Tibial artery (tissue), 4 donors: ENCODE measurements around the gene TOMM6.

ENCODE experiments used
- DNase-seq, 2 donors: peaks; one replicate each; pipeline ENCODE4 v3.0.0-alpha.2; 2019
- H3K27ac ChIP-seq, 2 donors: fragments of 200-600 bp; sonication (generic) in 1 of 2; 1 replicate in 1 of 2; 2 replicates in 1 of 2; pipeline ENCODE4 v1.5.1; 2018 to 2019; ENCODE audit warnings: mild to moderate bottlenecking in 1 of 2
- H3K27me3 ChIP-seq, 2 donors: fragments of 200-600 bp; sonication (generic) in 1 of 2; one replicate each; pipeline versions ENCODE4 v1.5.1 to v1.6.0; 2016 to 2019
- H3K36me3 ChIP-seq, 3 donors: fragments of 200-600 bp; sonication (generic) in 2 of 3; one replicate each; pipeline ENCODE4 v1.5.1; 2016 to 2019; ENCODE audit warnings: mild to moderate bottlenecking in 2 of 3
- H3K4me1 ChIP-seq, 4 donors: fragments of 200-600 bp; sonication (generic) in 2 of 4; 1 replicate in 3 of 4; 2 replicates in 1 of 4; pipeline ENCODE4 v1.5.1; 2016 to 2019
- H3K4me3 ChIP-seq, 2 donors: fragments of 200-600 bp; sonication (generic) in 1 of 2; 1 replicate in 1 of 2; 2 replicates in 1 of 2; pipeline ENCODE4 v1.5.1; 2018 to 2019; ENCODE audit warnings: mild to moderate bottlenecking in 2 of 2
- H3K9me3 ChIP-seq, 3 donors: fragments of 200-600 bp; sonication (generic) in 1 of 3; one replicate each; pipeline ENCODE4 v1.5.1; 2016 to 2019
- CTCF ChIP-seq, 2 experiments: fragments of 200-600 bp in 1 of 2; fragments of 450-650 bp in 1 of 2; IDR thresholded peaks; one replicate each; pipeline ENCODE4 v1.5.1; 2017 to 2019; ENCODE audit warnings: antibody characterized with exemption in 2 of 2, mild to moderate bottlenecking in 1 of 2, moderate library complexity in 1 of 2
- intact Hi-C: fragments of 100-400 bp; cut with DNase I; formaldehyde crosslinking; loops from one replicate; pipeline ENCODE4 v1.15.0; 2023; ENCODE audit warnings: low total_unique reads

Gene TOMM6

GRCh38 chr6:41767112-41767833 is 20.2 kb upstream of the TOMM6 start:
- peak in 1 of 2 donors; percentile 40 for DNase-seq
- intact Hi-C loops, result no loop called here
- TF ChIP-seq CTCF (IDR thresholded peaks at IDR 0.05), result no peak

GRCh38 chr6:41768545-41769308 is 18.8 kb upstream of the TOMM6 start:
- H3K36me3 ChIP-seq, result peaks cover 28 to 51% (median 34%) of the 10 kb centered on the region in 3 donors
- no peak overlapping the region for H3K4me3 ChIP-seq
- no peaks in the 10 kb centered on the region for H3K9me3 ChIP-seq
- no peaks in the 10 kb centered on the region for H3K27me3 ChIP-seq
- H3K27ac ChIP-seq, result no peak overlapping the region
- DNase-seq, result no peak
- TF ChIP-seq CTCF (IDR thresholded peaks at IDR 0.05), result no peak
- intact Hi-C loops, result no loop called here
- H3K4me1 ChIP-seq, result no peaks in the 10 kb centered on the region

More at GRCh38 chr6:41767112-41767833, 20.2 kb upstream of the TOMM6 start:
- H3K27ac ChIP-seq, result no peak overlapping the region
- peaks cover 20 to 36% (median 21%) of the 10 kb centered on the region in 3 donors for H3K36me3 ChIP-seq
- H3K4me1 ChIP-seq, result no peaks in the 10 kb centered on the region
- no peak overlapping the region for H3K4me3 ChIP-seq
- no peaks in the 10 kb centered on the region for H3K27me3 ChIP-seq
- H3K9me3 ChIP-seq, result no peaks in the 10 kb centered on the region

GRCh38 chr6:41769376-41769775 is 18.1 kb upstream of the TOMM6 start:
- no peak for DNase-seq
- Histone ChIP-seq H3K27ac (no peak overlapping the region), H3K36me3 (peaks cover 32 to 57% (median 41%) of the 10 kb centered on the region in 3 donors), H3K9me3 (no peaks in the 10 kb centered on the region), H3K4me1 (no peaks in the 10 kb centered on the region), H3K27me3 (no peaks in the 10 kb centered on the region), H3K4me3 (no peak overlapping the region)
- TF ChIP-seq CTCF (IDR thresholded peaks at IDR 0.05), result no peak
- intact Hi-C loops, result no loop called here

GRCh38 chr6:41770381-41771057 is 17.0 kb upstream of the TOMM6 start:
- Histone ChIP-seq H3K9me3 (no peaks in the 10 kb centered on the region), H3K4me3 (no peak overlapping the region), H3K27me3 (no peaks in the 10 kb centered on the region), H3K36me3 (peaks cover 35 to 69% (median 52%) of the 10 kb centered on the region in 3 donors), H3K4me1 (no peaks in the 10 kb centered on the region), H3K27ac (no peak overlapping the region)
- TF ChIP-seq CTCF (IDR thresholded peaks at IDR 0.05), result no peak
- no peak for DNase-seq
- intact Hi-C loops, result no loop called here

GRCh38 chr6:41771058-41771983 is 16.2 kb upstream of the TOMM6 start:
- DNase-seq, result no peak

More at GRCh38 chr6:41771058-41771983, 16.2 kb upstream of the TOMM6 start:
- no peaks in the 10 kb centered on the region for H3K27me3 ChIP-seq
- H3K4me3 ChIP-seq, result no peak overlapping the region
- H3K36me3 ChIP-seq, result peaks cover 36 to 77% (median 57%) of the 10 kb centered on the region in 3 donors
- H3K9me3 ChIP-seq, result no peaks in the 10 kb centered on the region
- H3K4me1 ChIP-seq, result no peaks in the 10 kb centered on the region
- no peak for TF ChIP-seq CTCF (IDR thresholded peaks at IDR 0.05)
- no peak overlapping the region for H3K27ac ChIP-seq
- intact Hi-C loops, result no loop called here
